ENCODE measurements around the gene IQSEC3. TPM values are rescaled to one million over a fixed set of nuclear protein-coding genes. Genes with fewer than 3 reads are reported as not detected.

Gene IQSEC3
- total RNA-seq, 1 experiment from 2014 or later, result 1.7 TPM

DNA sequence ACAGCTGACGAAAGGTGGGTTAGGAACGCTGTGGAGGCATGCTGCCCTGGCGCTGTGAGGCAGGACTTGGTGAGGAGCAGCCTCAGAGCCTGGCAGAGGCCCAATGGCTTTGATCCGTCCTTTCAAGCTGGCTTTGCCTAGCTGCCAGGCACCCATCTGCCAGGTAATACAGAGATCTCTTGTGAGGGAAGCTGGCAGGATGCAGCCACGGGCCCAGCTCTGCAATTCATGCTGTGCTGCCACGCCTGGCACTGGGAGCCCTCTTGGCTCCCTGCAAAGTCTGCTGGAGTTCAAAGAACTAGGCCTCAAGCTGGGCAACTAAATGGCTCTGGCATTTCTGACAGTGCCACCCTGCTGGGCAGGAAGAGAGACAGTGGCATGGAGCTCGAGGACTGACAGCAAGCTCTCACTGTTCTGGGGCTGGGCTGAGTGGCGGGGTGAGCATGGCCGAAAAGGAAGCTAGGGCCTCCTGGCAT lies 18.7 kb downstream of the IQSEC3 start:
- H3K36me3 Mint-ChIP-seq, result peaks cover 6% of the 10 kb centered on the region
- H3K4me3 Mint-ChIP-seq, result no peak overlapping the region
- peaks cover 6% of the 10 kb centered on the region for H3K4me1 Mint-ChIP-seq
- H3K9me3 Mint-ChIP-seq, result peaks cover 13% of the 10 kb centered on the region
- POLR2A ChIA-PET, result interaction anchor here (0.9 kb wide), 1 partner anchor 135 kb away, joined by 3 read pairs; no protein-coding TSS in a partner anchor
- no peak for DNase-seq (ENCODE audit: low spot score)
- H3K27ac Mint-ChIP-seq, result no peak overlapping the region
- TF ChIP-seq GABPB1 (CRISPR knock-in tag; IDR thresholded peaks at IDR 0.05) (no peak), ZNF219 (CRISPR knock-in tag; IDR thresholded peaks at IDR 0.05; ENCODE audit: borderline replicate concordance) (no peak), ZNF396 (CRISPR knock-in tag; IDR thresholded peaks at IDR 0.05; ENCODE audit: borderline replicate concordance) (no peak), ZNF232 (CRISPR knock-in tag; IDR thresholded peaks at IDR 0.05) (no peak), STAT6 (CRISPR knock-in tag; conservative IDR thresholded peaks at IDR 0.05; ENCODE audit: low read depth) (no peak), IRF2 (CRISPR knock-in tag; IDR thresholded peaks at IDR 0.05; ENCODE audit: borderline replicate concordance, low read depth) (no peak), ATF1 (CRISPR knock-in tag; IDR thresholded peaks at IDR 0.05) (no peak), E2F4 (CRISPR knock-in tag; IDR thresholded peaks at IDR 0.05; ENCODE audit: borderline replicate concordance, low read depth) (no peak), ESRRA (CRISPR knock-in tag; IDR thresholded peaks at IDR 0.05; ENCODE audit: borderline replicate concordance) (no peak), ZNF512 (CRISPR knock-in tag; IDR thresholded peaks at IDR 0.05; ENCODE audit: borderline replicate concordance) (no peak), FOXJ3 (CRISPR knock-in tag; IDR thresholded peaks at IDR 0.05; ENCODE audit: borderline replicate concordance) (no peak), RORB (CRISPR knock-in tag; IDR thresholded peaks at IDR 0.05) (no peak), NR1H2 (CRISPR knock-in tag; IDR thresholded peaks at IDR 0.05) (no peak)
- TF ChIP-seq, protein P1, sequence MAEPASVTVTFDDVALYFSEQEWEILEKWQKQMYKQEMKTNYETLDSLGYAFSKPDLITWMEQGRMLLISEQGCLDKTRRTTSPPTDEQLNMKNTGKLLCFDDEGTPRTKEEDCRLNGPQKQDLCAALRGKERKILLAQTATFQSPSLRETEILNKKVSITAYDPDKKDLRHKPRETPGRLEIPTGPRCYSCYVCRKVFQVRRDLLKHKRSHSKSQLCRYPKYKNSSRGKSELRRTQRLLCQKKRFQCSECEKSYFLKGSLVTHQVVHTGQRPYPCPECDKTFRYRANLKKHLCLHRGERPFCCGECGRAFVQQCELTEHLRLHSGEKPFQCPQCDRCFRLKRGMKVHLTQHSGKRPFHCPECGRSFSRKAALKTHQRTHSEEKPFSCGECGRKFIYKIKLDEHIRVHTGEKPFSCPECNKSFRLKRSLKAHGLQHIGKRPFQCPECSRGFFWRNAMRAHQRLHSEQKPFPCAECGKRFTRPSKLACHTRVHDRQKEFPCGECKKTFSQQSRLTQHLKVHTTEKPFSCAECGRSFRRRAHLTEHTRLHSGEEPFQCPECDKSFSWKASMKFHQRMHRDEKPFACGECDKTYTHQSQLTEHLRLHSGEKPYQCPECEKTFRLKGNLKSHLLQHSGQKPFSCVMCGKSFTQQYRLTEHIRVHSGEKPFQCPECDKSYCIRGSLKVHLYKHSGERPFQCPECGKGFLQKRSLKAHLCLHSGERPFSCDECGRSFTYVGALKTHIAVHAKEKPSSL (CRISPR knock-in tag; conservative IDR thresholded peaks at IDR 0.05), result no peak
- TF ChIP-seq, protein P2, sequence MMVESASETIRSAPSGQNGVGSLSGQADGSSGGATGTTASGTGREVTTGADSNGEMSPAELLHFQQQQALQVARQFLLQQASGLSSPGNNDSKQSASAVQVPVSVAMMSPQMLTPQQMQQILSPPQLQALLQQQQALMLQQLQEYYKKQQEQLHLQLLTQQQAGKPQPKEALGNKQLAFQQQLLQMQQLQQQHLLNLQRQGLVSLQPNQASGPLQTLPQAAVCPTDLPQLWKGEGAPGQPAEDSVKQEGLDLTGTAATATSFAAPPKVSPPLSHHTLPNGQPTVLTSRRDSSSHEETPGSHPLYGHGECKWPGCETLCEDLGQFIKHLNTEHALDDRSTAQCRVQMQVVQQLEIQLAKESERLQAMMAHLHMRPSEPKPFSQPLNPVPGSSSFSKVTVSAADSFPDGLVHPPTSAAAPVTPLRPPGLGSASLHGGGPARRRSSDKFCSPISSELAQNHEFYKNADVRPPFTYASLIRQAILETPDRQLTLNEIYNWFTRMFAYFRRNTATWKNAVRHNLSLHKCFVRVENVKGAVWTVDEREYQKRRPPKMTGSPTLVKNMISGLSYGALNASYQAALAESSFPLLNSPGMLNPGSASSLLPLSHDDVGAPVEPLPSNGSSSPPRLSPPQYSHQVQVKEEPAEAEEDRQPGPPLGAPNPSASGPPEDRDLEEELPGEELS (CRISPR knock-in tag; IDR thresholded peaks at IDR 0.05), result no peak
- TF ChIP-seq, protein P3, sequence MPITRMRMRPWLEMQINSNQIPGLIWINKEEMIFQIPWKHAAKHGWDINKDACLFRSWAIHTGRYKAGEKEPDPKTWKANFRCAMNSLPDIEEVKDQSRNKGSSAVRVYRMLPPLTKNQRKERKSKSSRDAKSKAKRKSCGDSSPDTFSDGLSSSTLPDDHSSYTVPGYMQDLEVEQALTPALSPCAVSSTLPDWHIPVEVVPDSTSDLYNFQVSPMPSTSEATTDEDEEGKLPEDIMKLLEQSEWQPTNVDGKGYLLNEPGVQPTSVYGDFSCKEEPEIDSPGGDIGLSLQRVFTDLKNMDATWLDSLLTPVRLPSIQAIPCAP (CRISPR knock-in tag; IDR thresholded peaks at IDR 0.05), result no peak
- TF ChIP-seq, protein P4, sequence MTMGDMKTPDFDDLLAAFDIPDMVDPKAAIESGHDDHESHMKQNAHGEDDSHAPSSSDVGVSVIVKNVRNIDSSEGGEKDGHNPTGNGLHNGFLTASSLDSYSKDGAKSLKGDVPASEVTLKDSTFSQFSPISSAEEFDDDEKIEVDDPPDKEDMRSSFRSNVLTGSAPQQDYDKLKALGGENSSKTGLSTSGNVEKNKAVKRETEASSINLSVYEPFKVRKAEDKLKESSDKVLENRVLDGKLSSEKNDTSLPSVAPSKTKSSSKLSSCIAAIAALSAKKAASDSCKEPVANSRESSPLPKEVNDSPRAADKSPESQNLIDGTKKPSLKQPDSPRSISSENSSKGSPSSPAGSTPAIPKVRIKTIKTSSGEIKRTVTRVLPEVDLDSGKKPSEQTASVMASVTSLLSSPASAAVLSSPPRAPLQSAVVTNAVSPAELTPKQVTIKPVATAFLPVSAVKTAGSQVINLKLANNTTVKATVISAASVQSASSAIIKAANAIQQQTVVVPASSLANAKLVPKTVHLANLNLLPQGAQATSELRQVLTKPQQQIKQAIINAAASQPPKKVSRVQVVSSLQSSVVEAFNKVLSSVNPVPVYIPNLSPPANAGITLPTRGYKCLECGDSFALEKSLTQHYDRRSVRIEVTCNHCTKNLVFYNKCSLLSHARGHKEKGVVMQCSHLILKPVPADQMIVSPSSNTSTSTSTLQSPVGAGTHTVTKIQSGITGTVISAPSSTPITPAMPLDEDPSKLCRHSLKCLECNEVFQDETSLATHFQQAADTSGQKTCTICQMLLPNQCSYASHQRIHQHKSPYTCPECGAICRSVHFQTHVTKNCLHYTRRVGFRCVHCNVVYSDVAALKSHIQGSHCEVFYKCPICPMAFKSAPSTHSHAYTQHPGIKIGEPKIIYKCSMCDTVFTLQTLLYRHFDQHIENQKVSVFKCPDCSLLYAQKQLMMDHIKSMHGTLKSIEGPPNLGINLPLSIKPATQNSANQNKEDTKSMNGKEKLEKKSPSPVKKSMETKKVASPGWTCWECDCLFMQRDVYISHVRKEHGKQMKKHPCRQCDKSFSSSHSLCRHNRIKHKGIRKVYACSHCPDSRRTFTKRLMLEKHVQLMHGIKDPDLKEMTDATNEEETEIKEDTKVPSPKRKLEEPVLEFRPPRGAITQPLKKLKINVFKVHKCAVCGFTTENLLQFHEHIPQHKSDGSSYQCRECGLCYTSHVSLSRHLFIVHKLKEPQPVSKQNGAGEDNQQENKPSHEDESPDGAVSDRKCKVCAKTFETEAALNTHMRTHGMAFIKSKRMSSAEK (CRISPR knock-in tag; IDR thresholded peaks at IDR 0.05; ENCODE audit: borderline replicate concordance), result no peak
- TF ChIP-seq, protein P5, sequence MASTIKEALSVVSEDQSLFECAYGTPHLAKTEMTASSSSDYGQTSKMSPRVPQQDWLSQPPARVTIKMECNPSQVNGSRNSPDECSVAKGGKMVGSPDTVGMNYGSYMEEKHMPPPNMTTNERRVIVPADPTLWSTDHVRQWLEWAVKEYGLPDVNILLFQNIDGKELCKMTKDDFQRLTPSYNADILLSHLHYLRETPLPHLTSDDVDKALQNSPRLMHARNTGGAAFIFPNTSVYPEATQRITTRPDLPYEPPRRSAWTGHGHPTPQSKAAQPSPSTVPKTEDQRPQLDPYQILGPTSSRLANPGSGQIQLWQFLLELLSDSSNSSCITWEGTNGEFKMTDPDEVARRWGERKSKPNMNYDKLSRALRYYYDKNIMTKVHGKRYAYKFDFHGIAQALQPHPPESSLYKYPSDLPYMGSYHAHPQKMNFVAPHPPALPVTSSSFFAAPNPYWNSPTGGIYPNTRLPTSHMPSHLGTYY (CRISPR knock-in tag; IDR thresholded peaks at IDR 0.05), result no peak
- H3K27me3 Mint-ChIP-seq (ENCODE audit: low read depth), result peaks cover 4% of the 10 kb centered on the region; the same call in 1 of the 2 replicates
- CTCF ChIA-PET, result interaction anchor here (1.4 to 1.9 kb wide), 2 partner anchors 68 to 135 kb away, joined by 3 to 7 read pairs; no protein-coding TSS in a partner anchor
- ATAC-seq, result no peak; the same call in 1 of the 2 replicates
